Astrocyte of the spinal cord (primary cell): Measurements from ENCODE around the gene CFAP100.

Source experiments
- DNase-seq: peaks from one replicate; pipeline ENCODE4 v3.0.0; 2011; ENCODE audit warnings: low read depth, low spot score
- H3K4me3 ChIP-seq: 2 replicates; pipeline ENCODE4 v1.5.1; 2011; ENCODE audit warnings: low read depth, mild to moderate bottlenecking, low read length, moderate library complexity
- CTCF ChIP-seq: IDR thresholded peaks from 2 replicates; pipeline ENCODE4 v1.5.1; 2012; ENCODE audit warnings: low read depth, mild to moderate bottlenecking, low read length, inconsistent platforms
- in situ Hi-C: cut with HindIII; loops from 2 replicates; pipeline ENCODE4 v1.10.0; 2017; ENCODE audit warnings: low sequenced_read_pairs

The CFAP100 gene

GRCh38 chr3:126399756-126400155 is 5.0 kb downstream of the CFAP100 start:
- H3K4me3 ChIP-seq, result no peak overlapping the region
- no peak for TF ChIP-seq CTCF
- DNase-seq, result no peak
- in situ Hi-C loops, result no loop called here

- TF ChIP-seq CTCF, result no peak
- in situ Hi-C loops, result no loop called here
- H3K4me3 ChIP-seq, result no peak overlapping the region
- DNase-seq, result no peak
Measured at GRCh38 chr3:126401611-126402160, 7.0 kb downstream of the CFAP100 start.

- in situ Hi-C loops, result no loop called here
- no peak for TF ChIP-seq CTCF
- H3K4me3 ChIP-seq, result no peak overlapping the region
- no peak for DNase-seq
Measured at GRCh38 chr3:126402178-126402577, 7.5 kb downstream of the CFAP100 start.

- in situ Hi-C loops, result no loop called here
Measured at GRCh38 chr3:126402666-126403302, 8.1 kb downstream of the CFAP100 start.

GRCh38 chr3:126406389-126407296 is 11.9 kb downstream of the CFAP100 start:
- H3K4me3 ChIP-seq, result no peak overlapping the region
- in situ Hi-C loops, result no loop called here
- no peak for DNase-seq
- TF ChIP-seq CTCF, result no peak

More at GRCh38 chr3:126402666-126403302, 8.1 kb downstream of the CFAP100 start:
- DNase-seq, result no peak
- no peak for TF ChIP-seq CTCF
- H3K4me3 ChIP-seq, result no peak overlapping the region

- in situ Hi-C loops, result no loop called here
- no peak for TF ChIP-seq CTCF
- H3K4me3 ChIP-seq, result no peak overlapping the region
- no peak for DNase-seq
Measured at GRCh38 chr3:126407412-126408044, 12.8 kb downstream of the CFAP100 start.
